Suprapubic skin (tissue), 4 donors: ENCODE measurements around the gene POC1A.

ENCODE experiments used
- EP300 ChIP-seq: sonication (generic); formaldehyde crosslinking; IDR thresholded peaks from one replicate; pipeline ENCODE4 v1.6.1; 2017; ENCODE audit warnings: antibody characterized with exemption
- POLR2A ChIP-seq, 2 donors: fragments of 450-650 bp; IDR thresholded peaks; one replicate each; pipeline ENCODE4 v1.6.1; 2017; ENCODE audit warnings: antibody characterized with exemption in 2 of 2, mild to moderate bottlenecking in 2 of 2, moderate library complexity in 2 of 2
- POLR2AphosphoS5 ChIP-seq, 3 donors: sonication (generic); formaldehyde crosslinking; IDR thresholded peaks; one replicate each; pipeline ENCODE4 v1.6.1; 2017; ENCODE audit warnings: antibody characterized with exemption in 3 of 3
- TF ChIP-seq, protein P1 (sequence below), 2 donors: fragments of 200-600 bp in 1 of 2; fragments of 450-650 bp in 1 of 2; sonication (generic) in 1 of 2; IDR thresholded peaks; one replicate each; pipeline ENCODE4 v1.5.1; 2016 to 2019; ENCODE audit warnings: antibody characterized with exemption in 2 of 2, mild to moderate bottlenecking in 1 of 2, moderate library complexity in 1 of 2

DNA sequence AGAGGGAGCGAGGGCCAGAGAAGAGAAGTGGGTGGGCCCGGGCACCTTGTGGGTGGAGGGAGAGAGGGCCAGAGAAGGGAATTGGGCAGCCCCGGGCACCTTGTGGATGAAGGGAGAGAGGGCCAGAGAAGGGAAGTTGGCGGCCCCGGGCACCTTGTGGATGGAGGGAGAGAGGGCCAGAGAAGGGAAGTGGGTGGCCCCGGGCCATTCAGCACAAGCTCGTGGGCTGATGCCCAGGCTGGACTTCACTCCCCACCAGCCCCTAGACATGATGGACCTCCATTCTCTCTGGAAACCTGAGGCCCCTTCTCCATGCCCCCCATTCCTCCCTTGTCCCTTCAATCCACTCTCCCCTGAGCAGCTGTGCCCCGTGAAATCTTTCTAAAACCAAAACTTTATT is 113.6 kb downstream of the POC1A start:
- TF ChIP-seq, protein P1, sequence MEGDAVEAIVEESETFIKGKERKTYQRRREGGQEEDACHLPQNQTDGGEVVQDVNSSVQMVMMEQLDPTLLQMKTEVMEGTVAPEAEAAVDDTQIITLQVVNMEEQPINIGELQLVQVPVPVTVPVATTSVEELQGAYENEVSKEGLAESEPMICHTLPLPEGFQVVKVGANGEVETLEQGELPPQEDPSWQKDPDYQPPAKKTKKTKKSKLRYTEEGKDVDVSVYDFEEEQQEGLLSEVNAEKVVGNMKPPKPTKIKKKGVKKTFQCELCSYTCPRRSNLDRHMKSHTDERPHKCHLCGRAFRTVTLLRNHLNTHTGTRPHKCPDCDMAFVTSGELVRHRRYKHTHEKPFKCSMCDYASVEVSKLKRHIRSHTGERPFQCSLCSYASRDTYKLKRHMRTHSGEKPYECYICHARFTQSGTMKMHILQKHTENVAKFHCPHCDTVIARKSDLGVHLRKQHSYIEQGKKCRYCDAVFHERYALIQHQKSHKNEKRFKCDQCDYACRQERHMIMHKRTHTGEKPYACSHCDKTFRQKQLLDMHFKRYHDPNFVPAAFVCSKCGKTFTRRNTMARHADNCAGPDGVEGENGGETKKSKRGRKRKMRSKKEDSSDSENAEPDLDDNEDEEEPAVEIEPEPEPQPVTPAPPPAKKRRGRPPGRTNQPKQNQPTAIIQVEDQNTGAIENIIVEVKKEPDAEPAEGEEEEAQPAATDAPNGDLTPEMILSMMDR (IDR thresholded peaks at IDR 0.05) = no peak
- TF ChIP-seq POLR2A (IDR thresholded peaks at IDR 0.05) (no peak), POLR2AphosphoS5 (IDR thresholded peaks at IDR 0.05) (no peak), EP300 (no peak)
